Measurements from ENCODE around the gene CTDSP2. TPM values are rescaled to one million over a fixed set of nuclear protein-coding genes. Genes with fewer than 3 reads are reported as not detected.
"Not testable (repeated sequence)": the region's sequence is repeated elsewhere in the genome, so short reads cannot be mapped to it uniquely, and the experiment has no call there.

The CTDSP2 gene
- total RNA-seq, 4 donors from 2014 or later, result 47.1 to 120 (median 71.7) TPM

DNA sequence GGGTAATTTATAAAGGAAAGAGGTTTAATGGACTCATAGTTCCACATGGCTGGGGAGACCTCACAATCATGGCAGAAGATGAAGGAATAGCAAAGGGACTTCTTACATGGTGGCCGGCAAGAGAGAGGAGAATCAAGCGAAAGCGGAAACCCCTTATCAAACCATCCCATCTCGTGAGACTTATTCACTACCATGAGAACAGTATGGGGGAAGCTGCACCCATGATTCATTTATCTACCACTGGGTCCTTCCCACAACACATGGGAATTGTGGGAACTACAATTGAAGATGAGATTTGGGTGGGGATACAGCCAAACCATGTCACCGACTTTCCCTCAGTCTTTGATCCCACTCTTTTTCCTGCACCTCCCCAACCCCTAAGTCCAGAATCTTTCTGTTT, 12.6 kb upstream of the CTDSP2 start:
- Histone ChIP-seq H3K9me3 (no peaks in the 10 kb centered on the region), H3K4me3 (no peak overlapping the region), H3K27me3 (peaks cover 0 to 3% (median 0%) of the 10 kb centered on the region in 4 donors), H3K4me1 (peaks cover 2 to 19% (median 2%) of the 10 kb centered on the region in 3 donors), H3K27ac (no peak overlapping the region), H3K36me3 (no peaks in the 10 kb centered on the region)
- no peak for DNase-seq
- intact Hi-C loops (cut with DNase I), result no loop called here
- no peak for TF ChIP-seq CTCF (IDR thresholded peaks at IDR 0.05)
- TF ChIP-seq POLR2A (IDR thresholded peaks at IDR 0.05), result no peak
- WGBS, 2 donors, result 92 to 96% methylated on average over 5 of the region's 5 CpGs

GRCh38 chr12:57858123-57858522, 11.6 kb upstream of the CTDSP2 start:
- H3K4me3 ChIP-seq; H3K9me3 ChIP-seq; H3K27me3 ChIP-seq; intact Hi-C loops (cut with DNase I); H3K36me3 ChIP-seq; DNase-seq: not testable (repeated sequence)
- Histone ChIP-seq H3K4me1 (peaks cover under 1 to 21% (median 6%) of the 10 kb centered on the region in 3 donors), H3K27ac (peak overlapping the region in 1 of 4 donors; percentile 10)
- WGBS, 2 donors, result 45 to 54% methylated on average over 5 to 7 of the region's 7 CpGs

GRCh38 chr12:57854965-57855364, 8.4 kb upstream of the CTDSP2 start:
- intact Hi-C loops (cut with DNase I), result no loop called here
- H3K4me3 ChIP-seq, result no peak overlapping the region
- H3K36me3 ChIP-seq, result no peaks in the 10 kb centered on the region
- peaks cover 10 to 41% (median 26%) of the 10 kb centered on the region in 3 donors for H3K4me1 ChIP-seq
- no peak for DNase-seq
- no peaks in the 10 kb centered on the region for H3K9me3 ChIP-seq
- H3K27me3 ChIP-seq, result peaks cover 0 to under 1% (median 0%) of the 10 kb centered on the region in 4 donors
- no peak overlapping the region for H3K27ac ChIP-seq
- WGBS, 2 donors, result 75 to 82% methylated on average over 5 to 6 of the region's 6 CpGs
- TF ChIP-seq CTCF (IDR thresholded peaks at IDR 0.05), result no peak
- no peak for TF ChIP-seq POLR2A (IDR thresholded peaks at IDR 0.05)

- no peak for DNase-seq
- no peak for TF ChIP-seq CTCF (IDR thresholded peaks at IDR 0.05)
- Histone ChIP-seq H3K4me1 (peaks cover 10 to 41% (median 26%) of the 10 kb centered on the region in 3 donors), H3K9me3 (no peaks in the 10 kb centered on the region), H3K27me3 (no peaks in the 10 kb centered on the region), H3K4me3 (no peak overlapping the region), H3K36me3 (no peaks in the 10 kb centered on the region), H3K27ac (peak overlapping the region in 3 of 4 donors; percentile 71 to 89 (median 79))
- 67 to 77% methylated on average over 2 of the region's 2 CpGs for WGBS, 2 donors
- intact Hi-C loops (cut with DNase I), result no loop called here
Observed at GRCh38 chr12:57853864-57854556, 7.5 kb upstream of the CTDSP2 start.

DNA sequence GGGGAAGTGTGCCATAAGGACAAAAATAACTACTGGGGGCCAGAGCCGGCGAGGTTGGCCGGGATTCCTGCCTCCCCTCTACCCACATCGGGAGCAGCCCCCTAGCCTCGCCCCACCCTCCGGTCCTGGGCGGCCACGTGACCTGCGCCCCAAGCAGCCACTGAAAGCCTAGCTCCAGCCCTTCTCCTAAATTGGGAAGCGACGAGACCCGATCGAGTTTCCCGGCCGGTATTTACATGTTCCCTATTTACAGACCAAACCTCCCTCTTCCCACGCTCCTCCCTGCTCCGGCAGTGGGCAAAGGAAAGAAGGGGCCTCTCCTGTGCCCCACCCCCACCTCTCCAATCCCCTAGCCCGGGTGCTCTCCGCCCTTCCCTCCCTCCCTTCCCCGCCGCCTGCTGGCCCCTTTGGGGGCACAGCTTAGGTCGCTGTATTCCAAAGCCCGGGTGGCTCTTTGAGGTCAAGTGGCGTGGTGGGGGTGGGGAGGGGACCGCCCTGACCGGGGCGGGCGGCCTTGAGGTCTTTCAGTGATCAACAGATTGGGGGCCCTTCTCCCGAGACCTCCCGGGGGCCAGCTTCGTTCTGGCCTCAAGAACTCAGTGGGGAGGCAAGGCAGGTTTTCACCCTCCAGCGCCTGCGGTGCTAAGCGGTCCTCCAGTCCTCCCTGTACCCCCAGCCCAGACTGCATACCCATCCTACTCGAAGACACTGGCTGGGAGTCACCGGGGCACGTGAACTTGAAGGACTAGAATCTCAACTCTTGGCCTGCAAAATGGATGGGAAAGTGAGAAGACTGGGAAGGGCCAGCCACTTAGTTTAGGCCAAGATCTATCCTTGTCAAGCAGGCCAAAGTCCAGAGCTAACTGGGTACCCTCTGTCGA, 6.3 kb upstream of the CTDSP2 start:
- intact Hi-C loops (cut with DNase I), result no loop called here
- H3K27ac ChIP-seq, result peak overlapping the region; percentile 62 to 89 (median 75)
- TF ChIP-seq POLR2A (IDR thresholded peaks at IDR 0.05) (no peak), CTCF (IDR thresholded peaks at IDR 0.05) (no peak)

More for the DNA sequence above, 6.3 kb upstream of the CTDSP2 start:
- no peaks in the 10 kb centered on the region for H3K36me3 ChIP-seq
- H3K4me3 ChIP-seq, result peak overlapping the region; percentile 12 to 64 (median 38)
- no peaks in the 10 kb centered on the region for H3K9me3 ChIP-seq
- no peak for DNase-seq
- WGBS, 2 donors, result 31 to 40% methylated on average over 14 to 17 of the region's 38 CpGs
- H3K4me1 ChIP-seq, result peaks cover 10 to 39% (median 26%) of the 10 kb centered on the region in 3 donors
- H3K27me3 ChIP-seq, result no peaks in the 10 kb centered on the region
